HG02943 (cell line): ENCODE data around the gene RPS6KA2.
"Not testable (repeated sequence)": the region's sequence is repeated elsewhere in the genome, so short reads cannot be mapped to it uniquely, and the experiment has no call there.

Experiments
- ATAC-seq: cut with Tn5 transposase; IDR thresholded peaks from one replicate; pipeline ENCODE4 v1.9.1; 2021; ENCODE audit warnings: mild to moderate bottlenecking, low read depth, moderate library complexity; ENCODE audit not compliant: unreplicated experiment

The RPS6KA2 gene

DNA sequence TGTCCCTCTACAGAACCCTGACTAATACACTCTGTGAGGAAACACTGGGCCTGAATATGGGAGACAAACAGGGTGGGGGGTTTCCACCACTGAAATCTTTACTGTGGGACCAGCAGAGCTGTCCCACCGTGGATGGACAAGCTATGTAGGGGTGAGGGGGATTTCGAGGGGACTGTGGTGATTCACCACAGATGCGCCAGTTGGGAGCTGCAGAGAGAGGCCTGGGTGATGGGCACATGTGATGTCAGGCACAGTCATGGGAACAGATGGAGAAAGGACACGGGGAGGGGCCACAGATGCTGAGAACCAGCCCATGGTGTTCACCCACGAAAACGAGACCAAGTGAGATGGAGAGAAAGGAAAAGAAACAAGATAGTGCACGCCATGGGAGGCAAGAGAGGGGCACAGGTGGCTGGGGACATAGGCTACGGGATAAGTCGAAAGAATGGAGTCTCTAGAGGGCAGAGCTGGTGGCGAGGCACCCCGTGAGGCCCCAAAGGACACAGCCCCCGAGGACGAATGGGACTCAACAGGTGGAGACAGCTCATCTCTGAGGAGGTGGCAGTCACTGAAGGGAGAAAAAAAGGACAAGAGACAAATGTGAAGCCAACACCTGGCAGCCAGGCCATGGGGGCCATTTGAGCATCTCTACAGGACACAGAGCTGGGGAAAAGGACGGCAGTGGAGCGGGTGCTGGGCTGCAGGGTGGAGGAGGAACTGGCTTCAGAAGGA, 30.1 kb downstream of the RPS6KA2 start:
- no peak for ATAC-seq

DNA sequence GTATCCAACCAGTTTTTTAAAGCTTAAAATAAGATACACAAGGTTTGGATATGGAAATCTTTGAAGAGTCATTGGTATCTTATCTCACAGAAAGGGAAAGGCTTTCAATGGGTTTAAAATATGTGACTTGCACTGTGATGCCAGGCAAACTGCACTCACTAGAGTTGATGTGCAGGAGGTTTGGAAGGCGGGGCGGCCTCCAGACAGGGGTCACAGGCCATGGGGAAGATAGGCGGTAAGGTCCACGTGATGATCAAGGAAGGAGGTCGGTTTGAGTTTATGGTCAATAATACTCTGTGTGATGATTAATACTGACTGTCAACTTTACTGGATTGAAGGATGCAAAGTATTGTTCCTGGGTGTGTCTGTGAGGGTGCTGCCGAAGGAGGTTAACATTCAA, 31.1 kb downstream of the RPS6KA2 start:
- ATAC-seq: no peak

DNA sequence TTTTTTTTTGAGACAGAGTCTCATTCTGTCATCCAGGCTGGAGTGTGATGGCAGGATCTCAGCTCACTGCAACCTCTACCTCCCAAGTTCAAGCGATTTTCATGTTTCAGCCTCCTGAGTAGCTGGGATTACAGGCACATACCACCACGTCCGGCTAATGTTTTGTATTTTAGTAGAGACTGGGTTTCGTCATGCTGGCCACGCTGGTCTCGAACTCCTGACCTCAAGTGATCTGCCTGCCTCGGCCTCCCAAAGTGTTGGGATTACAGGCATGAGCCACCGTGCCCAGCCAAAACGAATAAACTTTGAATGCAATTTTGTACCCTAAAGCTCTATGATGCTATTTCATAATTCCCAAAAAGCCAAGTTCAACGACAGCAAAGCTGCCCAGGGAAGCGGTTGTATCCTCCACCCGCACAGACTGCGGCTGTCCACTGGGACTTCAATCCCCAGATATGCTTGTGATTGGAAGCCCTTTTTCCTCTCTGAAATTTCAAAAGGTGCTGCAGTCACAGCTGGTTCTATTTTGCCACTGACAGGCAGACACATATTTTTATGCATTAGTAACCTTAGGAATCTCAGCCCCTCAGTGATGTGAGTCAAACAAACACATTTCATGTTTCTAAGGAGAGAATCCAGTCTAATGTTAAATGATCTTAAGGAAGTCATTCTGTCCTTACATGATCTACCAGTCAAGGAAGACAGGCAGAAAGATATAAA, 31.8 kb downstream of the RPS6KA2 start:
- ATAC-seq: no peak

DNA sequence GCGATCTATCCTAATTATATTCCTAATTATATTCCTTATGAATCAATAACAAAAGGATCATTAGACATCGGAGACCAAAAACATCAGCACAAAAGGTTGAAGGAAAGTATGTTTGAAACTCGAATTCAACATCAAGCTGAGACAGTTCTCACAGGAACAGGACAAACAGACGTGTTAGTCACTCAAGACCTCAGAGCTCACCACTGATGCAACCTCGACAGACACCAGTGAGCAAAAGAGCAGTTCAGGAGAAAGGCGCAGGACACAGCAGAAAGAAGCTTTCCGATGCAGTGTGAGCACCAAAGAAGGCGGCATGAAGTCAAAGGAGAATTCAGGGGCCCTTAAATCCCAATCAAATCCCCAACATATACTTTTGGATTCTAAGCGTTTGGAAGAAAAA, 34.2 kb downstream of the RPS6KA2 start:
- ATAC-seq: no peak

DNA sequence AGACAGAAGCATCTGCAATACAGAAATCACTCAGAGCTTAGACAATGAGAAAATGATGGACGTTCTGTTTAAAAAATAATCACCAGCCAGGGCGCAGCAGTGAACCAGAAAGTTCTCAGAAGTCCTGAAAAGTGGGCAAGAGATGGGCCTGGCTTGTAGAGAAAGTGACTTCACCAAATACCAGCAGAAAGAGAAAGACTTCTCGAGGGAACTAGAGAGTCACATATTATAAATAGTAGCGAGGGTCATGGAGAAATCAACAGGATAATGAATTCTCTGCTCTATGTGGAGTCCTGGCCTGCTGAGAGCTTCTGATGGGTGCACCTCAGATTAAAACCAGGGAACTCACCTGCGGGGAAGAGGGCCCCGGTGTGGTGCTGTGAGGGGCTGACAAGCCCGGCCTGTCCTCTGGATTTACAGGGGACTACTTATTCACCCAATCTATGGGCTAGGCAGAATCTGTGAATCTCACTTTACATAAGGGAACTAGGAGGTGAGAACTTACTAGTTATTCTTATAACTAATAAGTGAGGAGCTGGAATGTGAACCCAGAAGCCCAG, 35.0 kb downstream of the RPS6KA2 start:
- no peak for ATAC-seq

DNA sequence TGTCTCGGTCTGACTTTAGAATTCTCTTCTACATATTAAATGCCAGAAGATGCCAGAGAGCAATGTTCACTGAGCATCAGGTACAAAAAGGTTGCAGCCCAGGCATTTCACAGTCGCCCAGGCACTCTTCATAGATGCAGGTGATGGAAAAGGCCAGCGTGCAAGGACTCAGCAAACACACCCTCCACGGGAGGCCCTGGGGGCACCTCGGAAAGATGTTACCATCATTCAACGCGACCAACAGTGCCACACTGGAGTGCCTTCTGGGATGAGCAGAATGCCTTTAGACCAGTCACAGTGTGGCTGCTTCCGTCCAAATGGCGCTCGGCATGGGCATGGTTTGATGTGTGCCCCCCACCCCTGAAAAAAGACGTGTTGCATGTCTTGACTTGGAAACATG, 36.0 kb downstream of the RPS6KA2 start:
- ATAC-seq: no peak

DNA sequence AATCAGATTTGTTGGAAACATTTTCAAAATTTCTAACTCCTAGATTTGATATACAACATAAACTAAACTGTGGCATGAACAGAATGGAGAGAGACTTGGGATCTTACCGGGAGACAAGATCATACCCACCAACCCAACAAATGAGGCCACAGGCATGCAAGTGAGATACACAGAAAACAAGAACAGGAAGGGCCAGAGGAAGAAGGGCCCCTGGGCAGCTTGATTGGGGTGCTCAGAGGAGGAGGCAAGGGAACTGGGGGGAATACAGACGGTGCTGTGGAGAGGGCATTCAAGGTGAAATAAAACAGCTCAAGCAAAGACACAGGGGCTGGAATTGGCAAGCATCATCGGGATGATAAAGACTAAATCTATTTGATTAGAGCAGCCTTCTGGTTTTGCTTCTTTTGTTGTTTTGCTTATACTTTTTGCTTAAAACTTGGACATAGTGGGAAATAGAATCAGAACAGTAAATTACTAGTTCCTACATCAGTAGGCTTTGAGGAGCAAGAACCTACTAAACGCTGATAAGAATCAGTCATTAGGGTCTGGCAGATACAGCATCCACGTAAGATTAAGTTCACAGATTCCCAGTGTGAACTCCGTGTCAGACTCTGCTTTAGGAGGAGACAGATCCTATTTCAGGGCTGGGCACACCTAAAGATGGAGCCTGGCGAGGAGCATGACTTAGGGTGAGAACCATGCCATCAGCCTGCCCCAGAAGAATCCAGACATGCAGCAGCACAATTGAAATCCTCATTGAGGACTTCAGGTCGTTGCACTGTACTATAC, 37.1 kb downstream of the RPS6KA2 start:
- no peak for ATAC-seq

DNA sequence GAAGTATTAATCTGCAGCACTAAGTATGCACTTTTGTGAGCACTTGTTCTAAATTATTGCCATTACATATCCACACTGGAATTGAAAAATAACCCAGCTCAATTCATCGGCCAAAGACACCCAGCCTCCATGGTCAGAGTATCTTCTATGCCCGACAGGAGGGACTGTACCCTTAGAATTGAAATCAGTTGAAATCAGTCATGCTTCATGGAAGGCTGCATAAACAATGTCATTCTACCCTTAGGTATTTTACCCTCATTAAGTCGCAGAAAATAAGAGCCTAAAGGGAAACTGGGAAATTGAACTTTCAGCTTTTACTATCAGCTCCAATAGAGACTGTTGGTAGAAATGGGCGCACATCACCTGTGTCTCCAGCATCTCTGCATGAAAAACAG, 37.7 kb downstream of the RPS6KA2 start:
- no peak for ATAC-seq

DNA sequence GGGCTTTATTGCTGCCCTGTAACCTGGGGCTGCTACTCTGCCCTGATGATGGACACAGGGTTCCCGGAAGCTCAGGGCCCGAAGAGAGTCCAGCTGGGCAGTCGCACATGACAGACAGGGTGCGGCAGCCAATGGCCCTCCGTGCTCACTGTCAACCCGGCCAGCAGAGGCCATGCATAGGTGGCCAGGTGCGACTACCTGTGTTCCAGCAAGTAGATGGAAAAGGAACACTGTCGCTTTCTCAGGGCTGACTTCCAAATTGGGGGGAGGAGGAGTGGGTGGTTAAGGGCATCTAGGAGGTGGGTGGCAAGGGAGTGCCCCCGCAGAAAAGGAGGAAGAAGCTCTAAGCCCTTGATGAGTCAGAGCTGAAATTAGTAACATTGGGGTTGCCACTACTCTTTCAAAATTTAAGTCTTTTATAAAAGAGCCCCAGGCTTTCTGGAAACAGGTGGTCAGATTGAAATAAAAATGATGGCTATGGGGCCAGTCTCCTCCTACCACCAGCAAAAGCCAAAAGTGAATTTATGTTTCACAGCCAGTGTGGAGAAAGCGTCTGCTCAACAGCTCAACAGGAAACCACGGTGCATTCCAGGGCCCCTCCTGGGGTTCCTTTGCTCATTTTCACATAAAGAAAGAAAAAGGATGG, 38.2 kb downstream of the RPS6KA2 start:
- ATAC-seq: no peak

DNA sequence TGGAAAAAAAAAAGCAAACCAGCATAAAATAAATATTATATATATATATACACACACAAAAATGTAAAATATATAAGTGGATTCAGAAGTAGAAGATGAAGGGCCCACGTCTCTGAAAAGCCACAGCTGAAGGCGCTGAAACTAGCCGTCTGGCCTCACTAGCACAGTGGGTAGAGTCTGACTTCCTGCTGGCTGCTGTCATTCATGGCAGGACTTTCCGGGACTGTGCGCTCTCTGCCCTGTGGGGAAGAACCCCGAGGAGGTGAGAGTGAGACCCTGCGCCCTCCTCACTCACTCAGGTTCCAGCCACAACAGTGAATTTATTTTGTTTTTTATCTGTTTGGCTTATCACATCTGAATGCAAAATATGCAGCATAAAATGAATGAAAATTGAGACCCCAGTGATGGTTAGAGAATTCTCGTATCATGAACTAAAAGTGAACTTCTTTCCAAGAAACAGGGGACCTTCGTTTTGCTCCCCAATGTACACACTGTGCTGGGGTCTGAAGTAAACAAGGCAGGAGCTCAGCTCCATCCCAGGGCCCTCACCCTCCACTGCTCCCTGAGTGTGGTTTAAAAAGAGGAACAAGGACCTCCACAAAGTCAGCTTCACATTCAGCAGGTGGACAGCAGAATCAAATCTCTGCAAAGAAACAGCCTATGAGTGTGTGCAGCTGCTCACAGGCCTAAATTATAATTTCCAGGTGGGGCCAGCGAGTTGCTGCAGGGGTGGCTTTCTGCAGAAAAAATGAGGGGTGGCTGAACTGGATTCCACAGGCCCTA, 39.2 kb downstream of the RPS6KA2 start:
- ATAC-seq: peak; percentile 89

DNA sequence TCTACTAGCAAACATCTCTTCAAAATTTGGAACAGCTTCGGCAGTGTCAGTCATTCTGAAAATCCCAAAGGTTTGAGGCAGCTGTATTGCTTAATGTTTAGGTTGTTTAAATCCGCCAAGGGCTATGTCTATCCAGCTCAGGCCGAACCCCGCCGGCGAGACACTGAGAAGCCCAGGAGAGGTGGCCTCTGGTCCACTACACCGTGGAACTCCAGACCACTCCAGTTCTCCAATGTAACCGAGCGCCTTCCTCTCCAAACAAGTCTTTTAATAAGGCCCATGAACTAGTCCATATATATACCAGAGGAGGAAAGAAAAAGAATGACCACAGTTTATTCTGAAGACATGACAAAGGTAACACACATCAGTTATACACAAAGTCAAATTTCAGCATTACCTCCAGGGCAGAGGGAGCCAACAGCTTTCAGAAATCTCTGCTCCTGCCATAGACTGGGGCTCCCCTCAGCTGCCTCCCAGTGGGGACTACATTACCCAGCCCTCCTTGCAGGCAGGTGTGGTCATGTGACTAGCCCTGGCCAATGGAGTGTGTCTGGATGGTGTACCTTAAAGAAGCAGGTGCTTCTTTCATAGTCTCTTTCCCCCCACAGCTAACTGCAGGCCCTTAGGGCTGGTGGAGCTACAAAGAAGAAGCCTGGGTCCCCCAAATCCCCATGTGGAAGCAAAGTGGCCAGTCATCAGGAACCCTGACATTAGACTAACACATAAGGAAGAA, 40.5 kb downstream of the RPS6KA2 start, which contains the start of gene RAMACL:
RAMACL (minus strand) TSS at position 255 of the 733 bp plus-strand sequence; CDS start at position 54, 201 bp downstream.
- ATAC-seq: peak; percentile 49

DNA sequence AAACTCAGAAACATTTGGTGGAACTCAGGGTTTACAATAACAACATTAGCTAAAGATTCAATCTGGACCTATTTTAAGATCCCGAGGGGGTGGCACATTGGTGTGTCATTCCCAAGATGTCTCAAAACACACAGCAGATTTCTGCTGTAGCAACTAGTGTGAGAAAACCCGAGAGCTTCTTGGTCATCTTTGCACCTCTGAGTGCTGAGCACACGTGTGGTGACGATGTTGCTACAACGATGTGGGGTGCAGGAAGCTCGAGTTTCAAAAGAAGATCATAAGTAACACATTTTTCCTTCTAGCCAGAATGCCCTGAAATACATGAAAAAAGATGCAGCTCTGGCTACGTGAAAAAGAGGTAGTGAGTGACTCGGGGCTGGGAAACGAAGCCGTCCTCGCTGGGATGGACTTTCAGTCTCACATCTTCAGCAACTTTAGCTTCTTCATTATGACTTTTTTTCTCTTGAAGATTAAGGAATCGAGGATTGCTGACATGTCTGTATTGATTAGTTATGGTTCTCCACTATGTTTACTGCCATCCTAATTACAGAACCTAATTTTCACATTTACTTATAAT, 42.1 kb downstream of the RPS6KA2 start:
- no peak for ATAC-seq

DNA sequence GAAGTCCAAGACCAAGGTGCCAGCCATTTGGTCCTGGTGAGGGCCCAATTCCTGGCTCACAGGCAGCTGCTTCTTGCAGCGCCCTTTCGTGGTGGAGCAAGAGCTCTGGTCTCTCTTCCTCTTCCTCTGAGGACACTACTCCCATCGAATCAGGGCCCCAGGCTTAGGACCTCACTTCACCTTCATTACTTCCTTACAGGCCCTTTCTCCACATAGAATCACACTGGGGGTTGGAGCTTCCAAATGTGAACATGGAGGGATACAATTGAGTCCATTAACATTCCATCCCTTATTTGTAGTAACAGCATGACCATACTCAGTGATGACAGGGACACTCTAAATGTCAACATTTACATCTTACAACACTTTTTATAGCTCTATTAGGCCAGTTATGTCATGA, 42.9 kb downstream of the RPS6KA2 start:
- ATAC-seq: no peak

DNA sequence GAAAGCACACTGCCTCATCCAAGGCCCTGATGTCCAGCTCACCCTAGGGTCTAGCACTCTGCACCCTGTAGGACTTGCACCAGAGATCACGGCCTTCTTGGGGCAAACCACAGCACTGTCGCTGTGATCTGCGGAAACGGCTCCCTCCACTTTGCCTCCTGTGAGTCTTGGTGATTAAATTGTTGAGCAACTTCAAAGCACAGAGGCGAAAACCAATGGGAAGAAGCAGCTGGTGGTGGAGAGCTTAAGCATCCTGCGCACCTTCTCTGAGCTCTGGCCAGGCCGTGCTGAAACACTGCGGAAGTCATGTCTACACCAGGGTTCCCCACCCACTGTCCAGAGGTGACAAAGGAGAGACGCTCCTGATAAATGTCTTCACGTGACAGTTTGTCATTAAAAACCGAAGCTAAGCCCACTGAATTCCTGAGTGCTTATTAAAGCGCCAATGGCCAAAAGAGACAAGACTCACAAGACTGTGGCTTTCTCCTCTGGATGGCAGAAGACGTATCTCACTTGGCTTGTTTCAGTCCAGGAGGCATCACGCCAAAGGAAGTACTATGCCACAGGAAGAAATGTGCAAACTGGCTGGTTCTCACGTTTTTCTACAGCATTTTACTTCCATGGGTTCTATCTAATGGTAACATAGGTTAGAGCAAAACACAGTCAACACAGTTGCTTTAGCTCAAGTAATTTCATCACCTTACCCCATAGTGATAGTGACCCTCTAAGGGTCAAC, 43.7 kb downstream of the RPS6KA2 start:
- ATAC-seq: no peak

DNA sequence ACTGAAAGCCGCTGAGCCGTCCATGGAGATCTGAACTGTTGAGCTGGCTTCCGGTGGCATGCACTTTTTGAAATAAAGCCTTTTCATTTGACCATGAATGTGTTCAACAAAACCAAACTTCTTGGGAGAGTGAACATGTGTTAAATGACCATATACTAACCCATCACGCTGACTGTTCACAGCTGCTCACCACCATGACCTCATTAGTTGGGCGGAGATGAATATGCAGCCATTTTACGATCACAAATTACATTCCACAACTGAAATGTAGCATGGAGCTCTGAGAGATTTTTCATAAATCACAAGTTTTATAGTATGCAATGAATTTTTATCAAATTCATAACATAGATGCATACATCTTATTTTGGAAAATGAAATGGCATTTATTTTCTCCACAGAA, 44.8 kb downstream of the RPS6KA2 start:
- no peak for ATAC-seq

DNA sequence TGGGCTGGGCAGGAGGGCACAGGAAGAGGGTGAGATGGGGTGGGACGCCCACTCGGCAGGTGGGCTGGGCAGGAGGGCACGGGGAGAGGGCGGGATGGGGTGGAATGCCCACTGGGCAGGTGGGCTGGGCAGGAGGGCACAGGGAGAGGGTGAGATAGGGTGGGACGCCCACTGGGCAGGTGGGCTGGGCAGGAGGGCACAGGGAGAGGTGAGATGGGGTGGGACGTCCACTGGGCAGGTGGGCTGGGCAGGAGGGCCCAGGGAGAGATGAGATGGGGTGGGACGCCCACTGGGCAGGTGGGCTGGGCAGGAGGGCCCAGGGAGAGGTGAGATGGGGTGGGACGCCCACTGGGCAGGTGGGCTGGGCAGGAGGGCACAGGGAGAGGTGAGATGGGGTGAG, 45.2 kb downstream of the RPS6KA2 start:
- ATAC-seq: not testable (repeated sequence)

DNA sequence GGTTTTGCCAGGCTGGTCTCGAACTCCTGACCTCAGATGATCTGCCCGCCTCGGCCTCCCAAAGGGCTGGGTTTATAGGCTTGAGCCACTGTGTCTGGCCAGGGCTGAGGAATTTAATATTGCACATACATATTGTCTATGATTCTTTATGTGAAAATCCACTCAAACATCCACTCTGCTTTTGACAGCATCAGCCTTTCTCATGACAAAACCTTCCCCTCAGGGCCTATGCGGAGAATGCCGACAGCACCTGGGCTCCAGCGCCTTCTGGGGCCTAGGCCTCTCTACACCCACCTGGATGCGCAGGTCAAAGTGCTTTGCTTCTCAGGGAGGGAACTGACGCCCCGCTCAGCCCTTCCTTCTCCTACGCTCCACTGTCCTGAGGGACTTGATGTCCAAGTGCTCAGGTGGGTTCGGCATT, 46.0 kb downstream of the RPS6KA2 start:
- ATAC-seq: no peak
